Chondrocyte (in vitro differentiated cells): Measurements from ENCODE around the gene HP1BP3. TPM values are rescaled to one million over a fixed set of nuclear protein-coding genes. Genes with fewer than 3 reads are reported as not detected.

Source experiments
- DNase-seq: peaks from one replicate; pipeline ENCODE4 v3.0.0; 2021; ENCODE audit warnings: mixed read lengths, low spot score
- H3K27ac Mint-ChIP-seq: one replicate; pipeline ENCODE4 v1.8.0; 2021; ENCODE audit warnings: mild to moderate bottlenecking, moderate library complexity, mixed read lengths; ENCODE audit not compliant: unreplicated experiment
- H3K27me3 Mint-ChIP-seq: 2 replicates; pipeline ENCODE4 v1.8.0; 2021; ENCODE audit warnings: low read depth, mixed read lengths
- H3K36me3 Mint-ChIP-seq: 2 replicates; pipeline ENCODE4 v1.8.0; 2021; ENCODE audit warnings: low read depth, mixed read lengths
- H3K4me1 Mint-ChIP-seq: 2 replicates; pipeline ENCODE4 v1.8.0; 2021; ENCODE audit warnings: low read depth, mild to moderate bottlenecking, mixed read lengths
- H3K4me3 Mint-ChIP-seq: one replicate; pipeline ENCODE4 v1.8.0; 2021; ENCODE audit warnings: mild to moderate bottlenecking, moderate library complexity, mixed read lengths; ENCODE audit not compliant: unreplicated experiment
- H3K9me3 Mint-ChIP-seq: 2 replicates; pipeline ENCODE4 v1.8.0; 2021; ENCODE audit warnings: low read depth, mixed read lengths
- total RNA-seq: library from RNA; stranded (reverse); gene quantifications from 3 replicates; pipeline ENCODE4 v1.2.1, GENCODE V29; 2021
- TF ChIP-seq, protein P1 (sequence below): fragments of 200-600 bp; sonication (generic); IDR thresholded peaks from 2 replicates; pipeline ENCODE4 v1.5.0; 2021; ENCODE audit warnings: antibody characterized with exemption, mild to moderate bottlenecking, moderate library complexity

The HP1BP3 gene
- total RNA-seq, 1 donor from 2014 or later = 182 TPM

DNA sequence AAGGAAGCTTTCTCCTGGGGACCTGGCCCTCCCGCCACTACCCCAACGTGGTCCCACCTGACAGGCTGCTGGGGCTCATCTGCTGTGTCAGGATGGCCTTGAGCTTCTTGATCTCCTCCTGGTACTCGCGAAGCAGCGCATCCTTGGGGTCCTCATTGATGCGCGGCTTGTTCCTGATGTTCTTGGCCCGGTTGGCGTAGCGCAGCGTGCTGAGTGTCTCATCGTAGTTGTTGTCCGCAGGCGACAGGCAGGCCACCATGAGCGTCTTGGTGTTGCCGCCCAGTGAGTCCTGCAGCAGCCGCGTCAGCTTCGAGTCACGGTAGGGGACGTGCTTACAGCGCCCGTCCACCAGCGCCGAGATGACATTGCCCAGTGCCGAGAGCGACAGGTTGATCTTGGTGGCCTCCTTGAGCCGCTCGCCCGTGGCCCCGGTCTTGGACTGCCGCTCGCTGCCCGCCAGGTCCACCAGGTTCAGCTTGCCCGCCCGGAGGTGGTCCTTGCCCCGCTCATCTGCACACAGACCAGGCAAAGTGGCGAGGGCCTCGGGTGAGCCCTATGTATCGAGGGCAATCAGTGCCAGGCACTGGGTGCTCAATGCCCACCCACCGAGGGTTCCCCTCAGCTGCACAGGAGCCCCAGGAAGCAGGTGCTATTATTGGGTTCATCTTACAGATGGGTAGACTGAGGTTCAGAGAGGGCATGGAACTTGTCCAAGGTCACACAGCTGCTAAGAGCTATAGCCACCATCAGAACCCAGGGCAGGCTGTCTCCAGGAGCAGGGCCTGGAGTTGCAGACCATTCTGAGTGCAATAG, 82.5 kb downstream of the HP1BP3 start:
- H3K4me3 Mint-ChIP-seq = no peak overlapping the region
- no peak for DNase-seq
- no peak overlapping the region for H3K27ac Mint-ChIP-seq
- no peaks in the 10 kb centered on the region for H3K36me3 Mint-ChIP-seq
- H3K4me1 Mint-ChIP-seq = no peaks in the 10 kb centered on the region
- no peaks in the 10 kb centered on the region for H3K27me3 Mint-ChIP-seq
- no peaks in the 10 kb centered on the region for H3K9me3 Mint-ChIP-seq
- TF ChIP-seq, protein P1, sequence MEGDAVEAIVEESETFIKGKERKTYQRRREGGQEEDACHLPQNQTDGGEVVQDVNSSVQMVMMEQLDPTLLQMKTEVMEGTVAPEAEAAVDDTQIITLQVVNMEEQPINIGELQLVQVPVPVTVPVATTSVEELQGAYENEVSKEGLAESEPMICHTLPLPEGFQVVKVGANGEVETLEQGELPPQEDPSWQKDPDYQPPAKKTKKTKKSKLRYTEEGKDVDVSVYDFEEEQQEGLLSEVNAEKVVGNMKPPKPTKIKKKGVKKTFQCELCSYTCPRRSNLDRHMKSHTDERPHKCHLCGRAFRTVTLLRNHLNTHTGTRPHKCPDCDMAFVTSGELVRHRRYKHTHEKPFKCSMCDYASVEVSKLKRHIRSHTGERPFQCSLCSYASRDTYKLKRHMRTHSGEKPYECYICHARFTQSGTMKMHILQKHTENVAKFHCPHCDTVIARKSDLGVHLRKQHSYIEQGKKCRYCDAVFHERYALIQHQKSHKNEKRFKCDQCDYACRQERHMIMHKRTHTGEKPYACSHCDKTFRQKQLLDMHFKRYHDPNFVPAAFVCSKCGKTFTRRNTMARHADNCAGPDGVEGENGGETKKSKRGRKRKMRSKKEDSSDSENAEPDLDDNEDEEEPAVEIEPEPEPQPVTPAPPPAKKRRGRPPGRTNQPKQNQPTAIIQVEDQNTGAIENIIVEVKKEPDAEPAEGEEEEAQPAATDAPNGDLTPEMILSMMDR = no peak

DNA sequence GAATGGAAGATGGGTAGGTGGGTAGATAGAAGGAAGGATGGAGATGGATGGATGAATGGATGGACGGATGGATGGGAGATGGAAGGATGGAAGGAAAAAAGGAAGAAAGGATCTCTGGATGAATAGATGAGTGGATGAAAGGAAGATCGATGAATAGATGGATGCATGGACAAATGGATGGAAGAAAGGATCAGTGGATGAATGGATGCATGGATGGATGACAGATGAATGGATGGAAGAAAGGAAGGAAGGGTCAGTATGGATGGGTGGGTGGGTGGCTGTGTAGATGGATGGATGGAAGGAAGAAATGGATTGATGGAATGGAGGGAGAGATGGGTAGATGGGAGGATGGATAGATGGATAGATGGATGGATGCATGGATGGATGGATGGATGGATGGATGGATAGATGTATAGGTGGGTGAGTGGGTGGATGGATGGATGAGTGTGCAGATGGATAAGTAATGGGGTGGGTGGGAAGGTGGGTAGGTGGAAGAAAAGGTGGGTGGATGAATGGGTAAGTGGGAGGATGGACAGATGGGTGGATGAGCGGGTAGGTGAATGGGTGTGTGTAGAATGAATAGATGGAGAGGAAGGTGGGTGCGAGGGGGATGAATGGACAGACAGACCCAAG, 83.9 kb downstream of the HP1BP3 start:
- Mint-ChIP-seq H3K27me3 (no peaks in the 10 kb centered on the region), H3K4me3 (no peak overlapping the region), H3K27ac (no peak overlapping the region), H3K9me3 (no peaks in the 10 kb centered on the region), H3K4me1 (peaks cover 5% of the 10 kb centered on the region), H3K36me3 (no peaks in the 10 kb centered on the region)
- no peak for DNase-seq
- TF ChIP-seq, protein P1 = no peak

DNA sequence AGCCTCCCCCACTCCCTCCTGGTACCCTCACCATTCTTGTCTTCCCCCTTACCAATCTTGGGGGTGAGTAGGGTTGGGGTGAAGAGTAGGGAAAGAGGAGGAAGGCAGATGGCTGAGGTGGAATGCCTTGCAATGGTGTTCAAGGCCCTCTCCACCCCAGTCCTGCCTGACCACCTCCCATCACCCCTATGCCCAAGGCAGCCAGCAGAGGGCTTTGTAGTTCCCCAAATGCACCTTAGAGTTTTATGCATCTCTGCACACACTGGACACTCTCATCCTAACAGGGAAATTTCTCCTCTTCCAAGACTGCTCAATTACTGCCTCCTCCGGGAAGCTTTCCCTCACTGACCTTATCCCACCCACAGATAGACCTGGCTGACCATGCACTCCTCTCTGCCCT, 84.7 kb downstream of the HP1BP3 start:
- Mint-ChIP-seq H3K4me3 (no peak overlapping the region), H3K9me3 (no peaks in the 10 kb centered on the region), H3K27me3 (no peaks in the 10 kb centered on the region), H3K4me1 (peaks cover 11% of the 10 kb centered on the region), H3K36me3 (no peaks in the 10 kb centered on the region), H3K27ac (no peak overlapping the region)
- no peak for DNase-seq
- TF ChIP-seq, protein P1 = peak; percentile 54

DNA sequence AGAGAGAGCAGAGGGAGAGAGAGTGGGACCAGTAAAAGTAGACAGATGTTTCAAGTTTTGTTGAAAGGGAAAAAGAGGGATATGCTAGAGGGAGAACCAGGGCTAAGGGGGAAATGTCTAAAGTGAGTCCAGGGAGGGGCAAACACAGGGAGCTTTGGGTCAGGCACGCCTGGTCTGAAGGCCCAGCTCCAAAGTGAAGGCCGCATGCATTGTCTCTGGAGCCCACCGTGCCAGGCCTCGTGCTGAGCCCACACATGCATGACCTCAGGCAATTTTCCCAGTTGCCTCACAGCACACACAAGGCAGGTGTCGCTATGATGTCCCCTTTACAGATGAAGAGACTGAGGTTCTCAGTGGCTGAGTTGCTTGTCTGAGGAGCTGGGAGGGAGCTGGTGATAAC, 85.3 kb downstream of the HP1BP3 start:
- no peaks in the 10 kb centered on the region for H3K36me3 Mint-ChIP-seq
- H3K4me1 Mint-ChIP-seq = peaks cover 16% of the 10 kb centered on the region
- no peaks in the 10 kb centered on the region for H3K27me3 Mint-ChIP-seq
- no peak overlapping the region for H3K27ac Mint-ChIP-seq
- TF ChIP-seq, protein P1 = no peak
- DNase-seq = no peak
- no peaks in the 10 kb centered on the region for H3K9me3 Mint-ChIP-seq
- H3K4me3 Mint-ChIP-seq = no peak overlapping the region

DNA sequence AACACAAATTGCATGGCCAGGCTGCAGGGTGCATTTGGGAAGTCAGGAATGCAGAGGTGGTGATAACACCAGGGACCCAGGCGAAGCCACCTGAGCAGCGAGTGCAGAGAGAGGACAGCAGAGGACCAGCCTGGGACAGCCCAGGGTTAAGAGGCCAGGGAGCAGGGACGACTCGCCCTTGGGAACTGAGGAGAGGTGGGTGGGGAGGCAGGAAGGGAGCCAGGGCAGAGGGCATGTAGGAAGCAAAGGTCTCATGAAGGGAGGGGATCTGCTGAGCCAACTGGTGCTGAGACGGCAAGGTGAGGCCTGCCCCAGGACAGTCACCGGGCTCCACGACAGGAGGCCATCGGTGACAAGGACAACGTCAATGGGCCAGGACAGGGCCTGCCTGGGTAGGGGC, 85.7 kb downstream of the HP1BP3 start:
- Mint-ChIP-seq H3K4me1 (peaks cover 19% of the 10 kb centered on the region), H3K27ac (no peak overlapping the region), H3K9me3 (no peaks in the 10 kb centered on the region), H3K27me3 (no peaks in the 10 kb centered on the region), H3K36me3 (no peaks in the 10 kb centered on the region), H3K4me3 (no peak overlapping the region)
- DNase-seq = no peak
- TF ChIP-seq, protein P1 = no peak
